HepG2 (cell line): ENCODE results near the gene IFNLR1. TPM values are rescaled to one million over a fixed set of nuclear protein-coding genes. Genes with fewer than 3 reads are reported as not detected.

Experiments used
- ATAC-seq: fragments of 200-7000 bp; cut with Tn5 transposase; 3 replicates; pipeline ENCODE4 v1.9.1; 2020; ENCODE audit warnings: mild to moderate bottlenecking, moderate library complexity
- BruUV-seq: library from RNA; stranded (reverse); fragments of 400-500 nt; replicated peaks from 2 replicates; lab custom pipeline; 2021; lab: Mats Ljungman, UMichigan
- CTCF ChIA-PET: fragments of 300-600 bp; formaldehyde crosslinking; extraction: SDS; loops from one replicate; lab custom pipeline; 2021; ENCODE audit warnings: low total read pairs, inconsistent platforms, low intra/inter-chr PET ratio; lab: Yijun Ruan, JAX
- POLR2A ChIA-PET: fragments of 350-600 bp; sonication (Branson Sonifier 250); formaldehyde crosslinking; loops from one replicate; lab custom pipeline; 2020; ENCODE audit warnings: antibody characterized with exemption, inconsistent platforms; lab: Yijun Ruan, JAX
- DNase-seq: peaks from one replicate; pipeline ENCODE4 v3.0.0-alpha.2; 2015; ENCODE audit warnings: low spot score
- FAIRE-seq: peaks from 3 replicates; lab custom pipeline; 2011; peaks lifted over from hg19 to GRCh38; lab: Jason Lieb, UNC
- H2AFZ ChIP-seq: one replicate; pipeline ENCODE4 v1.6.1; 2011; ENCODE audit warnings: low read length, inconsistent platforms
- H3K27ac ChIP-seq: fragments of 300-600 bp; 3 replicates; pipeline ENCODE4 v1.8.0; 2011; ENCODE audit warnings: mixed run types, mild to moderate bottlenecking, mixed read lengths, low read length, inconsistent platforms; ENCODE audit not compliant: insufficient read depth; ENCODE audit errors: extremely low read length
- H3K27me3 ChIP-seq, 2 experiments: fragments of 200-600 bp in 1 of 2; 2 replicates in 1 of 2; 3 replicates in 1 of 2; pipeline versions ENCODE4 v1.6.0 to v1.8.0; 2011; ENCODE audit warnings: low read length in 2 of 2, mild to moderate bottlenecking in 2 of 2, moderate library complexity in 2 of 2, inconsistent platforms in 1 of 2; ENCODE audit not compliant: insufficient read depth in 2 of 2, control insufficient read depth in 1 of 2
- H3K36me3 ChIP-seq, 2 experiments: fragments of 200-600 bp in 1 of 2; replicated peaks in 1 of 2; 2 replicates in 1 of 2; 3 replicates in 1 of 2; pipeline versions ENCODE4 v1.5.1 to v1.8.0; 2011; ENCODE audit warnings: low read length in 2 of 2, inconsistent platforms in 1 of 2; ENCODE audit not compliant: insufficient read depth in 2 of 2, control insufficient read depth in 1 of 2
- H3K4me1 ChIP-seq: 2 replicates; pipeline ENCODE4 v1.5.1; 2012; ENCODE audit warnings: low read length, inconsistent platforms; ENCODE audit not compliant: insufficient read depth
- H3K4me2 ChIP-seq: 2 replicates; pipeline ENCODE4 v1.6.0; 2011; ENCODE audit warnings: low read depth, low read length, inconsistent platforms
- H3K4me3 ChIP-seq, 3 experiments: fragments of 200-600 bp in 1 of 3; sonication (generic), shearing (Covaris generic) in 1 of 3; replicated peaks in 1 of 3; 2 replicates each; pipeline ENCODE4 v1.5.1; 2011 to 2016; ENCODE audit warnings: low read length in 3 of 3, inconsistent platforms in 2 of 3, low read depth in 2 of 3, mild to moderate bottlenecking in 2 of 3, control low read depth in 1 of 3, mixed read lengths in 1 of 3; ENCODE audit not compliant: insufficient read depth in 1 of 3
- H3K79me2 ChIP-seq: one replicate; pipeline ENCODE4 v1.6.1; 2011; ENCODE audit warnings: low read length, inconsistent platforms; ENCODE audit not compliant: insufficient read depth
- H3K9ac ChIP-seq: 2 replicates; pipeline ENCODE4 v1.6.0; 2011; ENCODE audit warnings: mild to moderate bottlenecking, low read depth, low read length, inconsistent platforms; ENCODE audit not compliant: insufficient read depth
- H3K9me3 ChIP-seq: 2 replicates; pipeline ENCODE4 v1.5.1; 2012; ENCODE audit warnings: mild to moderate bottlenecking, low read length
- H4K20me1 ChIP-seq: 2 replicates; pipeline ENCODE4 v1.6.0; 2011; ENCODE audit warnings: inconsistent platforms, mild to moderate bottlenecking, low read length, moderate library complexity; ENCODE audit not compliant: insufficient read depth
- FOSL1 ChIP-seq: sonication (generic); formaldehyde crosslinking; IDR thresholded peaks from 2 replicates; pipeline ENCODE4 v1.9.0; 2021; ENCODE audit warnings: missing genetic modification reagents, borderline replicate concordance
- FOXA3 ChIP-seq: IDR thresholded peaks from 2 replicates; pipeline ENCODE4 v1.6.1; 2016; ENCODE audit warnings: missing genetic modification reagents, missing compliant biosample characterization
- GFI1 ChIP-seq: sonication (generic); formaldehyde crosslinking; IDR thresholded peaks from 2 replicates; pipeline ENCODE4 v1.5.0; 2020; ENCODE audit warnings: missing genetic modification reagents, mild to moderate bottlenecking, borderline replicate concordance
- MTA3 ChIP-seq: sonication (generic); formaldehyde crosslinking; IDR thresholded peaks from 2 replicates; pipeline ENCODE4 v1.4.0; 2020; ENCODE audit warnings: missing genetic modification reagents
- NCOA5 ChIP-seq: sonication (generic); formaldehyde crosslinking; IDR thresholded peaks from 2 replicates; pipeline ENCODE4 v1.4.0; 2020; ENCODE audit warnings: missing genetic modification reagents
- NFE2 ChIP-seq: sonication (generic); formaldehyde crosslinking; IDR thresholded peaks from 2 replicates; pipeline ENCODE4 v1.4.0; 2020; ENCODE audit warnings: missing genetic modification reagents
- NFIB ChIP-seq: sonication (generic); formaldehyde crosslinking; IDR thresholded peaks from 2 replicates; pipeline ENCODE4 v1.9.0; 2021; ENCODE audit warnings: missing genetic modification reagents, mild to moderate bottlenecking, borderline replicate concordance
- RARG ChIP-seq: sonication (generic); formaldehyde crosslinking; IDR thresholded peaks from 2 replicates; pipeline ENCODE4 v1.4.0; 2020; ENCODE audit warnings: low read depth, mild to moderate bottlenecking, missing genetic modification reagents
- SIN3A ChIP-seq: IDR thresholded peaks from 2 replicates; pipeline ENCODE4 v1.6.1; 2011; ENCODE audit warnings: low read depth, mild to moderate bottlenecking, control low read depth, low read length, borderline replicate concordance
- SKI ChIP-seq: fragments of 450-650 bp; IDR thresholded peaks from one replicate; pipeline ENCODE4 v1.6.1; 2018; ENCODE audit warnings: mild to moderate bottlenecking; ENCODE audit not compliant: partially characterized antibody
- SRSF1 ChIP-seq: fragments of 200-400 bp; formaldehyde crosslinking; optimal IDR thresholded peaks from 2 replicates; pipeline ENCODE3; 2017; ENCODE audit warnings: mild to moderate bottlenecking, low read depth, low read length, moderate library complexity
- ZBTB26 ChIP-seq: IDR thresholded peaks from 2 replicates; pipeline ENCODE4 v1.6.1; 2016; ENCODE audit warnings: missing compliant biosample characterization, missing genetic modification reagents, borderline replicate concordance
- ZFYVE20 ChIP-seq: sonication (generic); formaldehyde crosslinking; IDR thresholded peaks from 2 replicates; pipeline ENCODE4 v1.8.0; 2023; ENCODE audit warnings: low read depth, mild to moderate bottlenecking, moderate library complexity, missing genetic modification reagents, borderline replicate concordance
- ZNF18 ChIP-seq: sonication (generic); formaldehyde crosslinking; IDR thresholded peaks from 2 replicates; pipeline ENCODE4 v1.8.0; 2022; ENCODE audit warnings: mild to moderate bottlenecking, missing genetic modification reagents; ENCODE audit not compliant: insufficient replicate concordance
- ZNF337 ChIP-seq: sonication (generic); formaldehyde crosslinking; IDR thresholded peaks from 2 replicates; pipeline ENCODE4 v1.5.1; 2020; ENCODE audit warnings: missing genetic modification reagents, low read depth, mild to moderate bottlenecking, borderline replicate concordance
- WGBS: methylation state at CpG from one replicate; pipeline ENCODE4 v1.1.6; 2017; ENCODE audit warnings: low lambda C conversion rate; 5-methylcytosine and 5-hydroxymethylcytosine counted together
- in situ Hi-C: cut with HindIII; loops from 2 replicates; pipeline ENCODE4 v1.10.0; 2017; ENCODE audit warnings: low pct_unique_long_range_greater_than_20kb; ENCODE audit not compliant: extremely low pct_ligation_motif_present
- intact Hi-C: fragments of 100-400 bp; cut with micrococcal nuclease; formaldehyde crosslinking; loops from one replicate; pipeline ENCODE4 v1.10.0; 2022; ENCODE audit not compliant: unreplicated experiment
- polyA plus RNA-seq, 8 experiments: library from polyadenylated mRNA; depleted of rRNA in 3 of 8; stranded (reverse) in 7 of 8; unstranded in 1 of 8; fragments of >200 nt; fragmentation: Illumina TruSeq in 4 of 8; extraction: Trizol in 4 of 8; gene quantifications; 2 replicates each; pipeline versions ENCODE4 v1.2.1 to v1.2.3, GENCODE V29; 2011 to 2016; ENCODE audit warnings: low read depth in 4 of 8, missing spikeins in 1 of 8, mixed read lengths in 1 of 8; ENCODE audit not compliant: insufficient read depth in 1 of 8
- total RNA-seq, 5 experiments: library from RNA; depleted of rRNA; stranded (reverse); fragments of >200 nt; fragmentation: Illumina TruSeq; extraction: Trizol; gene quantifications; 2 replicates each; pipeline ENCODE4 v1.2.3, GENCODE V29; 2016; ENCODE audit warnings: low read depth in 1 of 5
- TF ChIP-seq, protein P1 (sequence below): conservative IDR thresholded peaks from 2 replicates; pipeline ENCODE4 v1.6.1; 2018; ENCODE audit warnings: missing genetic modification reagents

IFNLR1 gene
- total and polyA plus RNA-seq, 2 of the 13 experiments (the other 11 are each of a cell fraction or from before 2014, with no cell fraction given): 3.8 to 8.5 TPM

DNA sequence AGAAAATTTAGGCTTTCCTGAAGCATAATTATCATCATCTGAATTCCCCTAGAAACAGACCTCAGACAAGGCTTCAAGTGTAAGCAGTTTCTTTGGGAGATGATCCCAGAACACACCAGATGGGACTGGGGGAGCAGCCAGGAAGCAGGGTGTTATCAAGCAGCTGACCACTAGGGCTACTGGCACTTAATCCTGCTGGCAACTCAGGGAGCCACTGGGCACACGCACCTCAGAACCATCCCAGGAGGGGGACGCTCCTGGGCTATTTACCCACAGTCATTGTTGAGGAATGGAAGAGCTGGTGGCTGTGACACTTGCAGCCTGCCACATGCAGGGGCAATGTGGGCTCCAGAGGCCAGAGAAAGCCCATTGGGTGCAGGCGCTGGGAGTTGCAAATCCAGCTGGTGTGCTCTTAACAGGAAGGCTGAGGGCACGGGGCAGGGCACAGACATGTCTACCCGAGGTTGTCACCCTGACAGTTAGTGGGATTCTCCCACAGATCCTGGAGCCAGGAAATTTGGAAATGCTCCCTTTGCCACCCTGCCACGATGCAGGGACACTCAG, 29.1 kb downstream of the IFNLR1 start (continued):
- no peak for TF ChIP-seq ZNF18 (CRISPR knock-in tag)

GRCh38 chr1:24156542-24157260, 30.4 kb downstream of the IFNLR1 start:
- H4K20me1 ChIP-seq: no peaks in the 10 kb centered on the region
- peaks cover 2 to 13% of the 10 kb centered on the region in 2 experiments; a peak in 4 of 5 replicates for H3K36me3 ChIP-seq
- intact Hi-C loops (no loop called here), in situ Hi-C loops (no loop called here)
- H3K27me3 ChIP-seq: no peaks in the 10 kb centered on the region
- no TSS peak for BruUV-seq
- no peaks in the 10 kb centered on the region for H3K9me3 ChIP-seq
- ChIA-PET CTCF (no interaction called here), POLR2A (no interaction called here)
- no peak overlapping the region for H3K9ac ChIP-seq
- no peak for FAIRE-seq
- H3K4me1 ChIP-seq: peaks cover 19% of the 10 kb centered on the region
- no peak overlapping the region for H3K4me2 ChIP-seq
- 98% methylated on average over 12 of the region's 18 CpGs for whole genome bisulfite sequencing
- no peak for DNase-seq
- no peak overlapping the region for H3K27ac ChIP-seq
- H3K4me3 ChIP-seq: no peak overlapping the region
- H3K79me2 ChIP-seq: no peaks in the 10 kb centered on the region
- no peak overlapping the region for H2AFZ ChIP-seq
- no peak for ATAC-seq
- TF ChIP-seq MTA3 (CRISPR knock-in tag) (no peak), NFE2 (no peak), ZBTB26 (CRISPR knock-in tag) (no peak), ZNF337 (CRISPR knock-in tag) (no peak), SIN3A (no peak), SRSF1 (no peak), NFIB (CRISPR knock-in tag) (no peak), NCOA5 (CRISPR knock-in tag) (no peak), RARG (no peak), GFI1 (CRISPR knock-in tag) (no peak), FOXA3 (CRISPR knock-in tag) (no peak), ZFYVE20 (CRISPR knock-in tag) (no peak), SKI (no peak), FOSL1 (CRISPR knock-in tag) (no peak)
- TF ChIP-seq, protein P1, sequence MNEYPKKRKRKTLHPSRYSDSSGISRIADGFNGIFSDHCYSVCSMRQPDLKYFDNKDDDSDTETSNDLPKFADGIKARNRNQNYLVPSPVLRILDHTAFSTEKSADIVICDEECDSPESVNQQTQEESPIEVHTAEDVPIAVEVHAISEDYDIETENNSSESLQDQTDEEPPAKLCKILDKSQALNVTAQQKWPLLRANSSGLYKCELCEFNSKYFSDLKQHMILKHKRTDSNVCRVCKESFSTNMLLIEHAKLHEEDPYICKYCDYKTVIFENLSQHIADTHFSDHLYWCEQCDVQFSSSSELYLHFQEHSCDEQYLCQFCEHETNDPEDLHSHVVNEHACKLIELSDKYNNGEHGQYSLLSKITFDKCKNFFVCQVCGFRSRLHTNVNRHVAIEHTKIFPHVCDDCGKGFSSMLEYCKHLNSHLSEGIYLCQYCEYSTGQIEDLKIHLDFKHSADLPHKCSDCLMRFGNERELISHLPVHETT: no peak
